GM12878 (cell line): ENCODE results near the gene WDR91.

Experiments used
- CTCF ChIP-seq, 3 experiments: IDR thresholded peaks in 2 of 3; conservative IDR thresholded peaks in 1 of 3; 2 replicates each; pipeline ENCODE4 v1.5.1; 2011; ENCODE audit warnings: low read depth in 3 of 3, low read length in 3 of 3, mild to moderate bottlenecking in 3 of 3, control low read depth in 2 of 3, moderate library complexity in 2 of 3, inconsistent platforms in 1 of 3, mixed read lengths in 1 of 3; ENCODE audit not compliant: control insufficient read depth in 2 of 3, insufficient read depth in 1 of 3; ENCODE audit errors: extremely low read depth in 1 of 3
- GABPA ChIP-seq: IDR thresholded peaks from 2 replicates; pipeline ENCODE4 v1.6.1; 2014; ENCODE audit warnings: antibody characterized with exemption, low read depth, mild to moderate bottlenecking, inconsistent platforms
- KDM1A ChIP-seq: fragments of 200-600 bp; sonication (generic); IDR thresholded peaks from 2 replicates; pipeline ENCODE4 v1.6.1; 2016; ENCODE audit warnings: borderline replicate concordance
- POLR2A ChIP-seq: IDR thresholded peaks from 2 replicates; pipeline ENCODE4 v1.6.1; 2011; ENCODE audit warnings: low read depth, mild to moderate bottlenecking, low read length
- POLR2AphosphoS5 ChIP-seq: IDR thresholded peaks from 2 replicates; pipeline ENCODE4 v1.6.1; 2011; ENCODE audit warnings: mild to moderate bottlenecking, low read length, inconsistent platforms
- REST ChIP-seq: IDR thresholded peaks from 2 replicates; pipeline ENCODE4 v1.6.1; 2012; ENCODE audit warnings: mild to moderate bottlenecking, low read depth, low read length

- no peak for TF ChIP-seq GABPA
- no peak for TF ChIP-seq REST
- TF ChIP-seq KDM1A = no peak
- no peak for TF ChIP-seq POLR2A
- TF ChIP-seq POLR2AphosphoS5 = no peak
- no peak for TF ChIP-seq CTCF (IDR thresholded peaks at IDR 0.05 in 2 of 3, conservative IDR thresholded peaks at IDR 0.05 in 1 of 3; ENCODE audit: control insufficient read depth in 2 of 3, extremely low read depth in 1 of 3, insufficient read depth in 1 of 3, low read depth in 3 of 3, low read length in 3 of 3)
These were observed 22.2 kb upstream of the WDR91 start, which contains the start of gene STRA8 for GRCh38 chr7:135233570-135233969.
